Raji (cell line): Measurements from ENCODE around the gene PRKAG2.

Experiments used
- POLR2A ChIP-seq: IDR thresholded peaks from 2 replicates; pipeline ENCODE4 v1.6.1; 2011; ENCODE audit warnings: low read depth, low read length, control low read depth; ENCODE audit not compliant: insufficient read depth

PRKAG2 gene

GRCh38 chr7:151568956-151569940, 307.7 kb downstream of the PRKAG2 start:
- no peak for TF ChIP-seq POLR2A

GRCh38 chr7:151566897-151567320, 310.0 kb downstream of the PRKAG2 start:
- no peak for TF ChIP-seq POLR2A

- no peak for TF ChIP-seq POLR2A
These were observed 311.4 kb downstream of the PRKAG2 start for GRCh38 chr7:151565541-151565940.

- no peak for TF ChIP-seq POLR2A
These were observed 316.7 kb downstream of the PRKAG2 start for GRCh38 chr7:151560243-151560642.

GRCh38 chr7:151559557-151560183, 317.2 kb downstream of the PRKAG2 start:
- TF ChIP-seq POLR2A = no peak

GRCh38 chr7:151558575-151558974, 318.3 kb downstream of the PRKAG2 start:
- TF ChIP-seq POLR2A = no peak

- no peak for TF ChIP-seq POLR2A
These were observed 320.3 kb downstream of the PRKAG2 start for GRCh38 chr7:151556592-151556991.

GRCh38 chr7:151553356-151553755, 323.6 kb downstream of the PRKAG2 start:
- TF ChIP-seq POLR2A = no peak

- TF ChIP-seq POLR2A = no peak
These were observed 324.4 kb downstream of the PRKAG2 start for GRCh38 chr7:151552352-151553028.

- TF ChIP-seq POLR2A = no peak
These were observed 325.1 kb downstream of the PRKAG2 start for GRCh38 chr7:151551820-151552219.

GRCh38 chr7:151550656-151551286, 326.1 kb downstream of the PRKAG2 start:
- TF ChIP-seq POLR2A = no peak

GRCh38 chr7:151549644-151550043, 327.3 kb downstream of the PRKAG2 start:
- no peak for TF ChIP-seq POLR2A

- no peak for TF ChIP-seq POLR2A
These were observed 327.8 kb downstream of the PRKAG2 start for GRCh38 chr7:151549083-151549482.

GRCh38 chr7:151544183-151544582, 332.7 kb downstream of the PRKAG2 start:
- TF ChIP-seq POLR2A = no peak

GRCh38 chr7:151542606-151543130, 334.2 kb downstream of the PRKAG2 start:
- TF ChIP-seq POLR2A = no peak
